Mesenchymal stem cell (in vitro differentiated cells and primary cell): Measurements from ENCODE around the gene RPL36.

Experiments used
- DNase-seq: peaks from one replicate; pipeline ENCODE4 v3.0.0-alpha.2; 2013
- H2AFZ ChIP-seq: one replicate; pipeline ENCODE4 v1.6.1; 2013; ENCODE audit warnings: low read depth, mild to moderate bottlenecking, control low read depth, inconsistent platforms, low read length, moderate library complexity
- H2AK5ac ChIP-seq: 2 replicates; pipeline ENCODE4 v1.6.1; 2013; ENCODE audit warnings: low read length, moderate library complexity, mild to moderate bottlenecking, inconsistent platforms; ENCODE audit not compliant: severe bottlenecking
- H2BK120ac ChIP-seq: one replicate; pipeline ENCODE4 v1.6.1; 2013; ENCODE audit warnings: low read depth, mild to moderate bottlenecking, inconsistent platforms, low read length, moderate library complexity
- H2BK12ac ChIP-seq, 2 experiments: one replicate each; pipeline ENCODE4 v1.6.1; 2013; ENCODE audit warnings: inconsistent platforms in 2 of 2, low read length in 2 of 2, mild to moderate bottlenecking in 2 of 2, moderate library complexity in 2 of 2, control low read depth in 1 of 2
- H2BK15ac ChIP-seq: one replicate; pipeline ENCODE4 v1.6.1; 2013; ENCODE audit warnings: mild to moderate bottlenecking, low read depth, inconsistent platforms; ENCODE audit not compliant: poor library complexity, severe bottlenecking
- H2BK5ac ChIP-seq: 2 replicates; pipeline ENCODE4 v1.6.1; 2013; ENCODE audit warnings: low read depth, mild to moderate bottlenecking, low read length, control low read depth, inconsistent platforms; ENCODE audit not compliant: poor library complexity, severe bottlenecking
- H3K14ac ChIP-seq, 2 experiments: one replicate each; pipeline ENCODE4 v1.6.1; 2013; ENCODE audit warnings: inconsistent platforms in 2 of 2, low read length in 2 of 2, control low read depth in 1 of 2, mild to moderate bottlenecking in 1 of 2, moderate library complexity in 1 of 2
- H3K18ac ChIP-seq, 2 experiments: one replicate each; pipeline ENCODE4 v1.6.1; 2013; ENCODE audit warnings: inconsistent platforms in 2 of 2, low read length in 2 of 2, control low read depth in 1 of 2, low read depth in 1 of 2, mild to moderate bottlenecking in 1 of 2
- H3K23ac ChIP-seq, 2 experiments: one replicate each; pipeline ENCODE4 v1.6.1; 2013; ENCODE audit warnings: inconsistent platforms in 2 of 2, low read length in 2 of 2, mild to moderate bottlenecking in 2 of 2, moderate library complexity in 2 of 2, control low read depth in 1 of 2
- H3K27ac ChIP-seq: 2 replicates; pipeline ENCODE4 v1.5.1; 2013; ENCODE audit warnings: mild to moderate bottlenecking, moderate library complexity, low read length, control low read depth, inconsistent platforms; ENCODE audit not compliant: poor library complexity, severe bottlenecking
- H3K27me3 ChIP-seq, 2 experiments: 2 replicates each; pipeline versions ENCODE4 v1.6.1 to v1.7.0; 2013; ENCODE audit warnings: low read length in 2 of 2, mild to moderate bottlenecking in 2 of 2, moderate library complexity in 2 of 2, control low read depth in 1 of 2, inconsistent platforms in 1 of 2; ENCODE audit not compliant: control insufficient read depth in 1 of 2, insufficient read depth in 1 of 2
- H3K36me3 ChIP-seq, 2 experiments: 2 replicates each; pipeline versions ENCODE4 v1.6.1 to v1.7.0; 2013; ENCODE audit warnings: low read length in 2 of 2, control low read depth in 1 of 2, inconsistent platforms in 1 of 2, low read depth in 1 of 2, mild to moderate bottlenecking in 1 of 2; ENCODE audit not compliant: insufficient read depth in 2 of 2, control insufficient read depth in 1 of 2
- H3K4ac ChIP-seq, 2 experiments: one replicate each; pipeline ENCODE4 v1.6.1; 2013; ENCODE audit warnings: inconsistent platforms in 2 of 2, low read length in 2 of 2, mild to moderate bottlenecking in 2 of 2, moderate library complexity in 2 of 2, control low read depth in 1 of 2, low read depth in 1 of 2
- H3K4me1 ChIP-seq: 2 replicates; pipeline ENCODE4 v1.6.1; 2013; ENCODE audit warnings: low read depth, low read length, control low read depth; ENCODE audit not compliant: control insufficient read depth, insufficient read depth
- H3K4me2 ChIP-seq: 2 replicates; pipeline ENCODE4 v1.6.1; 2013; ENCODE audit warnings: low read length, mild to moderate bottlenecking, inconsistent platforms; ENCODE audit not compliant: poor library complexity, severe bottlenecking
- H3K4me3 ChIP-seq, 2 experiments: 2 replicates each; pipeline versions ENCODE4 v1.5.1 to v1.7.0; 2013; ENCODE audit warnings: low read length in 2 of 2, mild to moderate bottlenecking in 2 of 2, control low read depth in 1 of 2, low read depth in 1 of 2; ENCODE audit not compliant: insufficient read depth in 1 of 2
- H3K79me1 ChIP-seq: replicated peaks from 2 replicates; pipeline ENCODE4 v1.6.1; 2013; ENCODE audit warnings: mild to moderate bottlenecking, control low read depth, low read length, inconsistent platforms; ENCODE audit not compliant: poor library complexity, severe bottlenecking
- H3K9ac ChIP-seq: 2 replicates; pipeline ENCODE4 v1.7.0; 2013; ENCODE audit warnings: mild to moderate bottlenecking, low read length, moderate library complexity
- H3K9me3 ChIP-seq: 2 replicates; pipeline ENCODE4 v1.7.0; 2013; ENCODE audit warnings: mild to moderate bottlenecking, low read length; ENCODE audit not compliant: control insufficient read depth
- H4K8ac ChIP-seq: one replicate; pipeline ENCODE4 v1.6.1; 2013; ENCODE audit warnings: inconsistent platforms, mild to moderate bottlenecking, low read length, moderate library complexity
- H4K91ac ChIP-seq: one replicate; pipeline ENCODE4 v1.6.1; 2013; ENCODE audit warnings: mild to moderate bottlenecking, low read length, inconsistent platforms
- WGBS: methylation state at CpG from one replicate; pipeline ENCODE4 v1.1.7; 2013; ENCODE audit warnings: mixed read lengths; 5-methylcytosine and 5-hydroxymethylcytosine counted together

The RPL36 gene

DNA sequence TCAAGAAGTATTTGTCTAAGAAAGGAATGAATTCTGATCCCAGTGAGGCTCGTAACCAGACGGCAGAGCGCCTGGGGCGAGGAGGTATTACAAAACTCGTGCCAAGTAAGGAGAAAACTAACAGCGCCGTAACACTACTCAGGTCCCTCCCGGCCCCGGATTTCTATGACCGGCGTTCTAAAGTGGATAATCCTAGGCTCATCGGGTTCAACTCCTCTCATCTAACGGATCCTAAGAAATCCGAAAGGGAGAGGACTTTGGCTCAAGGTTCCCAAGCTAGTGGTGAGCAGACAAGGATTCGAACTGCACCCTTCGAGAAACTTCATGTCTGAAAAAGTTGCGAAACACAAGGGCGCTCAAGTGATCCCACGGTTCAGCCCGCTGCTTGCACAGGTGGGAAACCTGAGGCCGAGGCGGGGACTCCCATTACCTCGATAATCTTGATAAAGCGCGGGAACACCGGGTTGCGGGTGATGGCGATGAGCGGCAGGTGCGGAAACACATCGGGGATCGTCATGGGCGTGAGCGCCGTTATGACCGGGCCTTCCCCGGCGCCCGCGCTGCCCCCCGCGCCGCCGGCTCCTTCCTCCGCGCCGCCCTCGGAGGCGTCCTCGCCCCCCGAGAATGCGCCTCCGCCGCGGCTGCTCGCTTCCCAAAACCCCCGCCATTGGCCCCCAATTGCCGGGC lies 29.3 kb downstream of the RPL36 start:
- H3K4me3 ChIP-seq, result peak overlapping the region; percentile 96 to 99

DNA sequence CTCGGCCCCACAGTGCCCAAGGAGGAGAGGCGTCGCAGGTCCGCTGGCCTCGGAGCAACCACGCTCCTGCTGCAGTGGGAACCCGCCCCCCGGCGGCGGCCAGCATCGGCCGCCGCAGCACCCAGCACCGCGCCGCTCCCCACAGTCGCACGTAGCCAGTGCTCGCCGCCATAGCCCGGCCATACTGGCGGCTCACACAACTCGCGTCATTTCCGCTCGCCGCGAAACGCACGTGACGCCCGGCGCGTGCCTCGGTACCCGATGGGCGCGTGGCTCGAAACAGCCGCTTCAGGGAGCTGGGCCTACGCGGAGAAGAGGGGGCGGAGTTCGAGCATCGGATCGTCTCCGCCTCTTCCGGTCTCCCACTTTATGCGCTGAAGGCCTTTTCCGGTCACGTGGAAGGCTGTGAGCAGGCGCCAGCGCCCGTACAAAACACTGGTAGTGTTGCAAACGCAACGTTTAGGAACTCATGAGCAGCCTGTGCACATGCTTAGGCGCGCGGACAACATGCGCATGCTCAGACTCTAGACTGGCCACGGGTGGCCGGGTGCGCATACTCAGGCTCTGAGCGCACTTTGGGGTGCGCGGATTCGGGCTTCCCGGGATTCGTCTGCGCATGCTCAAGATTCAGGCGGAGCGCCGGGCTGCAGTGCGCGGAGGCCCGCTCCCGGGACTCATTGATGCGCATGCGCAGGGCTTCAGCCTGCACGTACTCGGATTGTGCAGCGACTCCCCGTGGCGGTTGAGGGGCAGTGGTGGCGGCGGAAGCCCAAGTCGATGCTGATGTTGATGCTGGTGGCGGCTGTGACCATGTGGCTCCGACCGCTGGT lies 30.1 kb downstream of the RPL36 start, which contains the start of the genes CATSPERD and LONP1:
Gene CATSPERD (plus strand): TSS at position 677 of the 830 bp plus-strand sequence. CDS start 101 bp downstream, at position 778.
Gene LONP1 (minus strand): TSS at position 186 of the 830 bp plus-strand sequence. CDS start 14 bp downstream, at position 172.
- peak within 1 kb of the TSS; percentile 100 for H3K18ac ChIP-seq
- peak within 1 kb of the TSS; percentile 99 for H4K91ac ChIP-seq
- H3K4me2 ChIP-seq, result peak within 1 kb of the TSS; percentile 87
- H3K4ac ChIP-seq, result peak within 1 kb of the TSS; percentile 98 to 99
- H3K14ac ChIP-seq, result peak within 1 kb of the TSS in 1 of 2 experiments; percentile 97
- peak; percentile 99 for DNase-seq
- peak within 1 kb of the TSS; percentile 96 to 99 for H3K4me3 ChIP-seq
- H2BK12ac ChIP-seq, result peak within 1 kb of the TSS; percentile 39 to 71
- H3K36me3 ChIP-seq, result peaks cover 7 to 10% of the 10 kb centered on the region in 2 experiments
- peak within 1 kb of the TSS; percentile 22 for H2AK5ac ChIP-seq
- H3K9ac ChIP-seq, result peak within 1 kb of the TSS; percentile 100
- no peaks in the 10 kb centered on the region for H3K27me3 ChIP-seq
- H4K8ac ChIP-seq, result peak within 1 kb of the TSS; percentile 99
- no peaks in the 10 kb centered on the region for H3K9me3 ChIP-seq
- peak within 1 kb of the TSS; percentile 100 for H3K27ac ChIP-seq
- peak within 1 kb of the TSS; percentile 100 for H2AFZ ChIP-seq
- H3K23ac ChIP-seq, result peak within 1 kb of the TSS in 1 of 2 experiments; percentile 86
- peak within 1 kb of the TSS; percentile 99 for H2BK15ac ChIP-seq
- peaks cover 2% of the 10 kb centered on the region for H3K79me1 ChIP-seq
- peaks cover 14% of the 10 kb centered on the region for H3K4me1 ChIP-seq
- H2BK120ac ChIP-seq, result peak within 1 kb of the TSS; percentile 73
- WGBS, result under 1% methylated on average over 90 of the region's 90 CpGs
- peak within 1 kb of the TSS; percentile 92 for H2BK5ac ChIP-seq

More for the DNA sequence above, 29.3 kb downstream of the RPL36 start:
- Histone ChIP-seq H3K4ac (peak overlapping the region; percentile 81 to 92), H3K14ac (no peak overlapping the region), H3K9me3 (no peaks in the 10 kb centered on the region), H2BK15ac (peak overlapping the region; percentile 44), H2BK120ac (peak overlapping the region; percentile 73), H2AFZ (peak overlapping the region; percentile 64), H3K9ac (peak overlapping the region; percentile 100), H3K4me1 (peaks cover 14% of the 10 kb centered on the region), H4K91ac (peak overlapping the region; percentile 86), H3K36me3 (peaks cover 7 to 10% of the 10 kb centered on the region in 2 experiments), H3K79me1 (peaks cover 3% of the 10 kb centered on the region), H3K27ac (peak overlapping the region; percentile 64), H3K23ac (peak overlapping the region in 1 of 2 experiments; percentile 83), H3K18ac (peak overlapping the region; percentile 80), H2BK12ac (peak overlapping the region; percentile 39 to 71), H3K4me2 (peak overlapping the region; percentile 79), H3K27me3 (no peaks in the 10 kb centered on the region), H2BK5ac (peak overlapping the region; percentile 70), H2AK5ac (peak overlapping the region; percentile 22), H4K8ac (peak overlapping the region; percentile 59)
- peak; percentile 61 for DNase-seq
- 1% methylated on average over 37 of the region's 58 CpGs for whole genome bisulfite sequencing

DNA sequence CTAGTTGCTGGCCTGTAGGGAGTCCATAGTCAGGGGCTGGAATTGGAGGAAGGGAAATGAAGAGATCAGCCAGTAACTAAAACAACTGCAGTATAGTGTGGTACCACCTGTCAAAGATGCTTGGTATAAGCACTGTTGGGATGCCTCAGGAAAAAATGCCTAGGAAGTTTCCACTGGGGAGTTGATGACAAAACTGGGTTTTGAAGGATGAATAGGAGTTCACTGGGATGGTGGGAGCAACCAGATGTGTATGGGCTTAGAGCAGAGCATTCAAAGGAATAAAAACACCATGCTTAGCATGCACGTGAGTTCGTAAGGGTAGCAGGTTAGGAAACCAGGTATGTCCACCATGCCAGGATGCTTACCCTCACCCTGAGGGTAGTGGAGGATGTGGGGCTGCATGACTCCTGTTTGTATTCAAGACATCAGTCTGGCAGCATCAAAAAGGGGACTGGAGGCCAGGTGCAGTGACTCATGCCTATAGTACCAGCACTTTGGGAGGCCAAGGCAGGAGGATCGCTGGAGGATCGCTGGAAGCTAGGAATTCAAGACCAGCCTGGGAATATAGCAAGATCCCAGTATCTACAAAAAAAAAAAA lies 37.5 kb downstream of the RPL36 start:
- H3K23ac ChIP-seq, result no peak overlapping the region
- 95% methylated on average over 3 of the region's 4 CpGs for WGBS

More for the DNA sequence above, 37.5 kb downstream of the RPL36 start:
- Histone ChIP-seq H3K4ac (no peak overlapping the region), H3K4me3 (no peak overlapping the region), H3K9ac (no peak overlapping the region), H2BK15ac (no peak overlapping the region), H3K27me3 (no peaks in the 10 kb centered on the region), H2BK120ac (no peak overlapping the region), H3K14ac (no peak overlapping the region), H2BK5ac (no peak overlapping the region), H3K79me1 (no peaks in the 10 kb centered on the region), H2AFZ (no peak overlapping the region), H3K18ac (no peak overlapping the region), H4K8ac (no peak overlapping the region), H3K36me3 (no peaks in the 10 kb centered on the region), H2BK12ac (no peak overlapping the region), H4K91ac (no peak overlapping the region), H3K4me2 (no peak overlapping the region), H3K27ac (no peak overlapping the region), H2AK5ac (no peak overlapping the region), H3K9me3 (no peaks in the 10 kb centered on the region), H3K4me1 (no peaks in the 10 kb centered on the region)
- no peak for DNase-seq
